GM12878 (cell line): ENCODE data around the gene ARHGEF10L. TPM values are rescaled to one million over a fixed set of nuclear protein-coding genes. Genes with fewer than 3 reads are reported as not detected.

Experiments used
- ATAC-seq: fragments of 200-7000 bp; cut with Tn5 transposase; 3 replicates; pipeline ENCODE4 v1.9.1; 2020; ENCODE audit warnings: mild to moderate bottlenecking, moderate library complexity
- BruUV-seq: library from RNA; stranded (reverse); fragments of 400-500 nt; replicated peaks from 2 replicates; lab custom pipeline; 2021; lab: Mats Ljungman, UMichigan
- CTCF ChIA-PET: fragments of 300-600 bp; sonication (Branson Sonifier 250); formaldehyde crosslinking; extraction: SDS; loops from one replicate; lab custom pipeline; 2021; ENCODE audit warnings: inconsistent platforms; lab: Yijun Ruan, JAX
- POLR2A ChIA-PET: fragments of 350-600 bp; formaldehyde crosslinking; extraction: SDS; loops from one replicate; lab custom pipeline; 2021; ENCODE audit warnings: inconsistent platforms; lab: Charles Lee
- RAD21 ChIA-PET: fragments of 300-600 bp; sonication (Branson Sonifier 250); formaldehyde crosslinking; loops from one replicate; lab custom pipeline; 2023; ENCODE audit warnings: antibody characterized with exemption; ENCODE audit not compliant: unreplicated experiment; lab: Charles Lee
- SMC1A ChIA-PET: fragments of 300-600 bp; sonication (Branson Sonifier 250); formaldehyde crosslinking; loops from one replicate; lab custom pipeline; 2023; ENCODE audit not compliant: unreplicated experiment, uncharacterized antibody; lab: Charles Lee
- DNase-seq: peaks from one replicate; pipeline ENCODE4 v3.0.0-alpha.2; 2011; ENCODE audit warnings: low read depth, low spot score
- FAIRE-seq: peaks from 3 replicates; lab custom pipeline; 2011; peaks lifted over from hg19 to GRCh38; lab: Jason Lieb, UNC
- H2AFZ ChIP-seq: 2 replicates; pipeline ENCODE4 v1.6.0; 2011; ENCODE audit warnings: low read depth, low read length, control low read depth; ENCODE audit not compliant: control insufficient read depth
- H3K27ac ChIP-seq: 2 replicates; pipeline ENCODE4 v1.5.1; 2011; ENCODE audit warnings: control low read depth; ENCODE audit not compliant: control insufficient read depth, insufficient read depth
- H3K27me3 ChIP-seq, 2 experiments: replicated peaks in 1 of 2; 2 replicates each; pipeline versions ENCODE4 v1.6.0 to v1.6.1; 2011; ENCODE audit warnings: low read length in 1 of 2; ENCODE audit not compliant: control insufficient read depth in 2 of 2, insufficient read depth in 2 of 2
- H3K36me3 ChIP-seq, 2 experiments: 2 replicates each; pipeline ENCODE4 v1.5.1; 2011; ENCODE audit warnings: low read length in 1 of 2; ENCODE audit not compliant: control insufficient read depth in 2 of 2, insufficient read depth in 2 of 2
- H3K4me1 ChIP-seq: 2 replicates; pipeline ENCODE4 v1.6.1; 2011; ENCODE audit warnings: mild to moderate bottlenecking, low read length, moderate library complexity, mixed read lengths; ENCODE audit not compliant: control insufficient read depth, insufficient read depth
- H3K4me2 ChIP-seq: 2 replicates; pipeline ENCODE4 v1.6.0; 2011; ENCODE audit warnings: control low read depth; ENCODE audit not compliant: control insufficient read depth, insufficient read depth
- H3K4me3 ChIP-seq: fragments of 200-600 bp; sonication (generic); 2 replicates; pipeline ENCODE4 v1.5.1; 2016
- H3K79me2 ChIP-seq: 2 replicates; pipeline ENCODE4 v1.6.0; 2011; ENCODE audit warnings: low read length; ENCODE audit not compliant: control insufficient read depth, insufficient read depth
- H3K9ac ChIP-seq: 2 replicates; pipeline ENCODE4 v1.8.0; 2011; ENCODE audit warnings: low read length, control low read depth, mixed read lengths; ENCODE audit not compliant: control insufficient read depth, insufficient read depth
- H3K9me3 ChIP-seq: replicated peaks from 3 replicates; pipeline ENCODE4 v1.5.1; 2011; ENCODE audit warnings: mild to moderate bottlenecking, low read length; ENCODE audit not compliant: control insufficient read depth, insufficient read depth
- H4K20me1 ChIP-seq: 2 replicates; pipeline ENCODE4 v1.6.0; 2011; ENCODE audit not compliant: control insufficient read depth, insufficient read depth
- BRCA1 ChIP-seq: IDR thresholded peaks from 2 replicates; pipeline ENCODE4 v1.6.1; 2011; ENCODE audit warnings: low read depth, low read length, improper control_type of control experiment
- DPF2 ChIP-seq: fragments of 450-650 bp; IDR thresholded peaks from 2 replicates; pipeline ENCODE4 v1.6.1; 2017; ENCODE audit warnings: mild to moderate bottlenecking
- GABPA ChIP-seq: IDR thresholded peaks from 2 replicates; pipeline ENCODE4 v1.6.1; 2014; ENCODE audit warnings: antibody characterized with exemption, low read depth, mild to moderate bottlenecking, inconsistent platforms
- GATAD2B ChIP-seq: fragments of 450-650 bp; conservative IDR thresholded peaks from 2 replicates; pipeline ENCODE4 v1.6.1; 2017; ENCODE audit warnings: low read depth, mild to moderate bottlenecking, moderate library complexity
- IKZF2 ChIP-seq, 2 experiments: fragments of 450-650 bp; IDR thresholded peaks; 2 replicates each; pipeline ENCODE4 v1.6.1; 2017; ENCODE audit warnings: mild to moderate bottlenecking in 2 of 2, moderate library complexity in 2 of 2
- IRF4 ChIP-seq: IDR thresholded peaks from 2 replicates; pipeline ENCODE4 v1.6.1; 2011; ENCODE audit warnings: low read depth, low read length
- NFYA ChIP-seq: IDR thresholded peaks from 2 replicates; pipeline ENCODE4 v1.6.1; 2011; ENCODE audit warnings: low read depth, mild to moderate bottlenecking, low read length, improper control_type of control experiment, borderline replicate concordance
- NFYB ChIP-seq: IDR thresholded peaks from 2 replicates; pipeline ENCODE4 v1.6.1; 2011; ENCODE audit warnings: low read depth, mild to moderate bottlenecking, low read length, improper control_type of control experiment, moderate library complexity; ENCODE audit not compliant: insufficient read depth
- NRF1 ChIP-seq: conservative IDR thresholded peaks from 2 replicates; pipeline ENCODE4 v1.6.1; 2011; ENCODE audit warnings: mild to moderate bottlenecking, low read depth, low read length, improper control_type of control experiment
- PAX5 ChIP-seq: IDR thresholded peaks from 2 replicates; pipeline ENCODE4 v1.6.1; 2011; ENCODE audit warnings: low read depth, low read length, borderline replicate concordance
- RELB ChIP-seq: fragments of 450-650 bp; IDR thresholded peaks from 2 replicates; pipeline ENCODE4 v1.6.1; 2017; ENCODE audit warnings: low read depth, mild to moderate bottlenecking, moderate library complexity
- SRF ChIP-seq, 2 experiments: IDR thresholded peaks; 2 replicates each; pipeline ENCODE4 v1.6.1; 2011; ENCODE audit warnings: low read depth in 2 of 2, low read length in 2 of 2, mild to moderate bottlenecking in 1 of 2, moderate library complexity in 1 of 2
- WGBS: methylation state at CpG from one replicate; pipeline ENCODE4 v1.1.6; 2016; ENCODE audit warnings: low lambda C conversion rate; ENCODE audit not compliant: insufficient replicate concordance, insufficient coverage; ENCODE audit errors: missing lambda C conversion rate; 5-methylcytosine and 5-hydroxymethylcytosine counted together
- in situ Hi-C: fragments of 300-500 bp; cut with MboI; formaldehyde crosslinking; loops from 9 replicates; pipeline ENCODE4 v1.14.3; 2018; ENCODE audit warnings: mixed read lengths
- intact Hi-C: fragments of 100-400 bp; cut with micrococcal nuclease; formaldehyde crosslinking; loops from one replicate; pipeline ENCODE4 v1.14.2; 2022; ENCODE audit not compliant: unreplicated experiment
- polyA plus RNA-seq, 11 experiments: library from polyadenylated mRNA; depleted of rRNA in 4 of 11; unstranded in 6 of 11; stranded (reverse) in 5 of 11; fragments of >200 nt; fragmentation: Nextera tagmentation in 4 of 11; fragmentation: Illumina TruSeq in 1 of 11; extraction: Ambion mirVana in 4 of 11; extraction: Trizol in 1 of 11; gene quantifications; 1 replicate in 1 of 11; 2 replicates in 10 of 11; pipeline versions ENCODE4 v1.2.1 to v1.2.3, GENCODE V29; 2011 to 2016; ENCODE audit warnings: inconsistent platforms in 2 of 11, missing spikeins in 2 of 11, low read depth in 1 of 11
- total RNA-seq, 4 experiments: library from RNA; depleted of rRNA in 3 of 4; stranded (reverse); fragments of >200 nt in 3 of 4; fragmentation: Illumina TruSeq in 1 of 4; extraction: Trizol in 1 of 4; gene quantifications; 2 replicates each; pipeline versions ENCODE4 v1.2.1 to v1.2.3, GENCODE V29; 2013 to 2021
- TF ChIP-seq, protein P1 (sequence below): fragments of 450-650 bp; formaldehyde crosslinking; IDR thresholded peaks from 2 replicates; pipeline ENCODE4 v1.4.0; 2020; ENCODE audit warnings: mild to moderate bottlenecking, moderate library complexity
- TF ChIP-seq, protein P2 (sequence below): fragments of 150-350 bp; IDR thresholded peaks from 2 replicates; pipeline ENCODE4 v1.6.1; 2016; ENCODE audit warnings: low read depth, low read length

ARHGEF10L gene
- total and polyA plus RNA-seq, 10 of the 15 experiments (the other 5 are each of a cell fraction or from before 2014, with no cell fraction given): 0.05 to 0.94 (median 0.28) TPM; not detected in 2

GRCh38 chr1:17546946-17547670 lies 7.6 kb downstream of the ARHGEF10L start (continued):
- TF ChIP-seq, protein P1, sequence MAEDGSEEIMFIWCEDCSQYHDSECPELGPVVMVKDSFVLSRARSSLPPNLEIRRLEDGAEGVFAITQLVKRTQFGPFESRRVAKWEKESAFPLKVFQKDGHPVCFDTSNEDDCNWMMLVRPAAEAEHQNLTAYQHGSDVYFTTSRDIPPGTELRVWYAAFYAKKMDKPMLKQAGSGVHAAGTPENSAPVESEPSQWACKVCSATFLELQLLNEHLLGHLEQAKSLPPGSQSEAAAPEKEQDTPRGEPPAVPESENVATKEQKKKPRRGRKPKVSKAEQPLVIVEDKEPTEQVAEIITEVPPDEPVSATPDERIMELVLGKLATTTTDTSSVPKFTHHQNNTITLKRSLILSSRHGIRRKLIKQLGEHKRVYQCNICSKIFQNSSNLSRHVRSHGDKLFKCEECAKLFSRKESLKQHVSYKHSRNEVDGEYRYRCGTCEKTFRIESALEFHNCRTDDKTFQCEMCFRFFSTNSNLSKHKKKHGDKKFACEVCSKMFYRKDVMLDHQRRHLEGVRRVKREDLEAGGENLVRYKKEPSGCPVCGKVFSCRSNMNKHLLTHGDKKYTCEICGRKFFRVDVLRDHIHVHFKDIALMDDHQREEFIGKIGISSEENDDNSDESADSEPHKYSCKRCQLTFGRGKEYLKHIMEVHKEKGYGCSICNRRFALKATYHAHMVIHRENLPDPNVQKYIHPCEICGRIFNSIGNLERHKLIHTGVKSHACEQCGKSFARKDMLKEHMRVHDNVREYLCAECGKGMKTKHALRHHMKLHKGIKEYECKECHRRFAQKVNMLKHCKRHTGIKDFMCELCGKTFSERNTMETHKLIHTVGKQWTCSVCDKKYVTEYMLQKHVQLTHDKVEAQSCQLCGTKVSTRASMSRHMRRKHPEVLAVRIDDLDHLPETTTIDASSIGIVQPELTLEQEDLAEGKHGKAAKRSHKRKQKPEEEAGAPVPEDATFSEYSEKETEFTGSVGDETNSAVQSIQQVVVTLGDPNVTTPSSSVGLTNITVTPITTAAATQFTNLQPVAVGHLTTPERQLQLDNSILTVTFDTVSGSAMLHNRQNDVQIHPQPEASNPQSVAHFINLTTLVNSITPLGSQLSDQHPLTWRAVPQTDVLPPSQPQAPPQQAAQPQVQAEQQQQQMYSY (CRISPR knock-in tag): no peak
- TF ChIP-seq IKZF2 (IDR thresholded peaks at IDR 0.05): no peak

DNA sequence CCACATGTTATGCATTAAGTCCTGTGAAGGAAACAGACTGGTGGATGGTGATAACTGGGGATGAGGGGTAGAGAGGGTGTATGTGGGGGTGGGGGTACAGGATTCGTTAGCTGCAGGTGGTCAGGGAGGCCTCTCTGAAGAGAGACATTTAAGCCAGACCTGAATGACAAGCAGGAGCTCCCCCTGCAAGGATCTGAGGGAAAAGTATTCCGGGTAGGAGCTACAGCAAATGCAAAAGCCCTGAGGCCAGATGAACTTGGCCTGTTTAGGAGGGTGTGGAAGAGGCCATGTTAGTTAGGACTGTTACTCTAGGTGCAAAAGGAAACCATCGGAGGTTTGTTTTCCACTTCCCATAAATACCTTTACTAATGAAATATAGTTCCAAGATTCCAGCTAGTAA lies 9.9 kb downstream of the ARHGEF10L start:
- POLR2A ChIA-PET: no interaction called here
- intact Hi-C loops: no loop called here
- no peak overlapping the region for H2AFZ ChIP-seq
- no TSS peak for BruUV-seq
- in situ Hi-C loops: no loop called here
- SMC1A ChIA-PET: interaction anchor here (0.9 kb wide), 1 partner anchor 31 kb away, joined by 3 read pairs; no protein-coding TSS in a partner anchor
- DNase-seq (no peak), ATAC-seq (no peak), FAIRE-seq (no peak)
- CTCF ChIA-PET: interaction anchor here (1.1 to 1.6 kb wide), 2 partner anchors 27 to 47 kb away, joined by 3 read pairs; no protein-coding TSS in a partner anchor
- H3K79me2 ChIP-seq: no peaks in the 10 kb centered on the region
- RAD21 ChIA-PET: no interaction called here
- H3K9me3 ChIP-seq: no peaks in the 10 kb centered on the region
- H3K27ac ChIP-seq: no peak overlapping the region
- 15% methylated on average over 3 of the region's 3 CpGs for WGBS
- no peaks in the 10 kb centered on the region for H4K20me1 ChIP-seq
- H3K4me2 ChIP-seq: no peak overlapping the region
- no peaks in the 10 kb centered on the region for H3K36me3 ChIP-seq
- no peak overlapping the region for H3K4me3 ChIP-seq
- no peaks in the 10 kb centered on the region for H3K4me1 ChIP-seq
- H3K9ac ChIP-seq: no peak overlapping the region
- H3K27me3 ChIP-seq: no peaks in the 10 kb centered on the region; a peak in 1 of 4 replicates
- TF ChIP-seq BRCA1 (no peak), IRF4 (no peak), GABPA (no peak), SRF (IDR thresholded peaks at IDR 0.05; ENCODE audit: low read depth in 2 of 2, low read length in 2 of 2) (no peak), PAX5 (no peak), NFYB (no peak), GATAD2B (no peak), NRF1 (no peak), RELB (no peak), NFYA (no peak), DPF2 (no peak)
- TF ChIP-seq, protein P2, sequence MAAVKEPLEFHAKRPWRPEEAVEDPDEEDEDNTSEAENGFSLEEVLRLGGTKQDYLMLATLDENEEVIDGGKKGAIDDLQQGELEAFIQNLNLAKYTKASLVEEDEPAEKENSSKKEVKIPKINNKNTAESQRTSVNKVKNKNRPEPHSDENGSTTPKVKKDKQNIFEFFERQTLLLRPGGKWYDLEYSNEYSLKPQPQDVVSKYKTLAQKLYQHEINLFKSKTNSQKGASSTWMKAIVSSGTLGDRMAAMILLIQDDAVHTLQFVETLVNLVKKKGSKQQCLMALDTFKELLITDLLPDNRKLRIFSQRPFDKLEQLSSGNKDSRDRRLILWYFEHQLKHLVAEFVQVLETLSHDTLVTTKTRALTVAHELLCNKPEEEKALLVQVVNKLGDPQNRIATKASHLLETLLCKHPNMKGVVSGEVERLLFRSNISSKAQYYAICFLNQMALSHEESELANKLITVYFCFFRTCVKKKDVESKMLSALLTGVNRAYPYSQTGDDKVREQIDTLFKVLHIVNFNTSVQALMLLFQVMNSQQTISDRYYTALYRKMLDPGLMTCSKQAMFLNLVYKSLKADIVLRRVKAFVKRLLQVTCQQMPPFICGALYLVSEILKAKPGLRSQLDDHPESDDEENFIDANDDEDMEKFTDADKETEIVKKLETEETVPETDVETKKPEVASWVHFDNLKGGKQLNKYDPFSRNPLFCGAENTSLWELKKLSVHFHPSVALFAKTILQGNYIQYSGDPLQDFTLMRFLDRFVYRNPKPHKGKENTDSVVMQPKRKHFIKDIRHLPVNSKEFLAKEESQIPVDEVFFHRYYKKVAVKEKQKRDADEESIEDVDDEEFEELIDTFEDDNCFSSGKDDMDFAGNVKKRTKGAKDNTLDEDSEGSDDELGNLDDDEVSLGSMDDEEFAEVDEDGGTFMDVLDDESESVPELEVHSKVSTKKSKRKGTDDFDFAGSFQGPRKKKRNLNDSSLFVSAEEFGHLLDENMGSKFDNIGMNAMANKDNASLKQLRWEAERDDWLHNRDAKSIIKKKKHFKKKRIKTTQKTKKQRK: no peak
